HG03064 (cell line): ENCODE measurements around the gene IFT22.
"Not testable (repeated sequence)": the region's sequence is repeated elsewhere in the genome, so short reads cannot be mapped to it uniquely, and the experiment has no call there.

Experiments
- ATAC-seq: cut with Tn5 transposase; IDR thresholded peaks from one replicate; pipeline ENCODE4 v1.9.1; 2021; ENCODE audit warnings: low read depth; ENCODE audit not compliant: unreplicated experiment

IFT22 gene

GRCh38 chr7:101319401-101319800 is 2.2 kb downstream of the IFT22 start:
- no peak for ATAC-seq

GRCh38 chr7:101315336-101315735 is 6.3 kb downstream of the IFT22 start:
- no peak for ATAC-seq

GRCh38 chr7:101308245-101309085 is 13.1 kb downstream of the IFT22 start:
- ATAC-seq, result no peak

- ATAC-seq, result no peak
Observed at GRCh38 chr7:101306307-101306706, 15.3 kb downstream of the IFT22 start.

GRCh38 chr7:101303102-101303701 is 18.4 kb downstream of the IFT22 start:
- ATAC-seq, result no peak

- no peak for ATAC-seq
Observed at GRCh38 chr7:101302641-101303101, 18.9 kb downstream of the IFT22 start.

GRCh38 chr7:101300465-101301376 is 20.9 kb downstream of the IFT22 start:
- no peak for ATAC-seq

- no peak for ATAC-seq
Observed at GRCh38 chr7:101299511-101300464, 21.8 kb downstream of the IFT22 start.

- ATAC-seq, result no peak
Observed at GRCh38 chr7:101294832-101295121, 26.8 kb downstream of the IFT22 start.

- ATAC-seq, result no peak
Observed at GRCh38 chr7:101294039-101294831, 27.4 kb downstream of the IFT22 start.

GRCh38 chr7:101293069-101294021 is 28.3 kb downstream of the IFT22 start:
- ATAC-seq, result not testable (repeated sequence)

- not testable (repeated sequence) for ATAC-seq
Observed at GRCh38 chr7:101292566-101292965, 29.0 kb downstream of the IFT22 start.

- not testable (repeated sequence) for ATAC-seq
Observed at GRCh38 chr7:101290186-101291037, 31.2 kb downstream of the IFT22 start.

- ATAC-seq, result peak; percentile 88
Observed at GRCh38 chr7:101289687-101290086, 31.9 kb downstream of the IFT22 start.

GRCh38 chr7:101288439-101288838 is 33.2 kb downstream of the IFT22 start:
- no peak for ATAC-seq

GRCh38 chr7:101287032-101287431 is 34.6 kb downstream of the IFT22 start:
- no peak for ATAC-seq

- ATAC-seq, result not testable (repeated sequence)
Observed at GRCh38 chr7:101285880-101286279, 35.7 kb downstream of the IFT22 start.
